IPS DF 6.9 (cell line): ENCODE measurements around the gene AKR1C1.
"Not testable (repeated sequence)": the region's sequence is repeated elsewhere in the genome, so short reads cannot be mapped to it uniquely, and the experiment has no call there.

Experiments used
- DNase-seq: peaks from one replicate; pipeline ENCODE4 v3.0.0-alpha.2; 2013; ENCODE audit warnings: low read depth, low spot score
- H3K27ac ChIP-seq: one replicate; pipeline ENCODE4 v1.5.1; 2013; ENCODE audit warnings: low read length, control low read depth
- H3K27me3 ChIP-seq: 2 replicates; pipeline ENCODE4 v1.6.1; 2013; ENCODE audit warnings: mild to moderate bottlenecking, low read length; ENCODE audit not compliant: control insufficient read depth, insufficient read depth
- H3K36me3 ChIP-seq: 2 replicates; pipeline ENCODE4 v1.6.1; 2013; ENCODE audit warnings: low read length; ENCODE audit not compliant: control insufficient read depth, insufficient read depth
- H3K4me1 ChIP-seq: 2 replicates; pipeline ENCODE4 v1.6.1; 2013; ENCODE audit warnings: low read length; ENCODE audit not compliant: control insufficient read depth, insufficient read depth
- H3K4me3 ChIP-seq: 2 replicates; pipeline ENCODE4 v1.5.1; 2013; ENCODE audit warnings: mild to moderate bottlenecking, low read length
- H3K9me3 ChIP-seq: 2 replicates; pipeline ENCODE4 v1.6.1; 2013; ENCODE audit warnings: low read length, inconsistent platforms; ENCODE audit not compliant: control insufficient read depth, insufficient read depth
- WGBS: extraction: QIAGEN DNeasy Blood & Tissue Kit; methylation state at CpG from one replicate; pipeline ENCODE4 v1.1.7; 2013; ENCODE audit warnings: mixed read lengths, missing lambda C conversion rate; ENCODE audit not compliant: insufficient read length, insufficient coverage; 5-methylcytosine and 5-hydroxymethylcytosine counted together

Gene AKR1C1

DNA sequence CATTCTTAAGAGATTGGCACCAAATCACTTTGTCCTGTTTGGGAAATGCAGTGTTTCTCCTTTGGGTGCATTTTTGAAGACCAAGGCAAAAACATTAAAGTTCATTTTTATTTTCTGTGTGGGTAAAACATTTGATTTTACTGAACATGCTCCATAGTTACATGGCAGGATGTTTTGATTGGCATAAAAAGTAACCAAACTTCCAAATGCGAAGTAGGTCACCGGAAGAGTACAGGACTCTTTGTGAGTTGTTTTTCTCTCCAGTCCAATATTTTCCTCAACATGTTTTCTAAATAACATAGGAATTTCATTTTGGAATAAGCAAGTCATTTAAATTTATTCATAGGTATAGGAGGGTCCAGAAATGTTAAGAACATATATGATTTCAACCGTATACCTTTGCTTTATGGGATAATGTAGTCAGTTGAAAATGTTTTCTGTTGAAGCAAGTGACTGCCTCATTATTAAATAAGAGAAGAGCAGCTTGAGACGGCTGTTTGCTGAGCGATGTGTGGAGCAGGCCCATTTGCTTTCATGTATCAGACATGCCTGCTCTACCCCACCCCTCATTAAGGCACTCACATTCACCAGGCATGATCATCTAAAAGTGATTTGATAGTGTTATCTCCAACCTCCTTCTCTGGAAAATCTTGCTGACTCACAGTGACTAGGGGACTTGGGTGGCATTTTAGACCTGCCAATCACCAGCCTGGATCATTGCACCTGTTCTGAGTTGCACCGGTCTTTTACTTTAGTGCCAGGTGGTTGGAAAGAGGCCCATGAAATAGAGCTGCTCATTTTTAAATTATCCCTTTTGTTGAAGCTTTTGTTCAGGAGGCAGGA is 56.8 kb downstream of the AKR1C1 start:
- no CpG with 5 or more reads among the region's 6 CpGs for WGBS
- H3K9me3 ChIP-seq, DNase-seq, H3K4me1 ChIP-seq, H3K36me3 ChIP-seq, H3K4me3 ChIP-seq, H3K27me3 ChIP-seq, H3K27ac ChIP-seq: not testable (repeated sequence)

DNA sequence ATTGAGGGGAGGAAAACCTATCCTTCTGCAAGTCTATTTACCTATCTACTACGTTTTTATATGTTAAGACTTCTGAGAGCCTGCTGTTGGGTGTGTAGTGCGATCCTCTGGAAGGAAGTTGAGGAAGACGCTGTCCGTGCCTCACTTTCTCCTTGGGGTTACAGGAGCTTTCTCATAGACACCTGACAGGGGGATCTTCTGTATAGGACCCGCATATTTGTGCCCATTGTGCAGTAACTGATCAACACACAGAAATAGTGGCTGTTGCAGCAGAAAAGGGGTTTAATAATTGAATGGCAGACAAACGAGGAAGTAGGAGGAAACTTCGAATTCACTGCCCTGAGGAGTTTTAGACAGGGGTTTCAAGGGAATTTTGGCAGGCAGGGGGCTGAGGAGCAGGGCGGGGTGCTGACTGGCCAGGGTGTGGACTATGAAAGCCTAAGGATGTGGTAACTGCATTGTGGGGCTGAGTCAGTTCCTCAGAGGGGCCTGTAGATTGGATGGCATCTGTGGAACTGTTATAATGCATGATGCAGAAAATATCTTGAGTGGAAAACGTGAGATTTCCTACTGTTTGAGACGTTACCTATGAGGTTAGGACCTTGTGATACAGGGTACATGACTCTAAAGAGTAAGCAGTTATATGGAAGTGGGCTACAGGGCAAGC is 58.5 kb downstream of the AKR1C1 start:
- not testable (repeated sequence) for H3K27me3 ChIP-seq, H3K4me3 ChIP-seq, H3K36me3 ChIP-seq, H3K27ac ChIP-seq, H3K9me3 ChIP-seq, H3K4me1 ChIP-seq, DNase-seq
- no CpG with 5 or more reads among the region's 10 CpGs for WGBS

DNA sequence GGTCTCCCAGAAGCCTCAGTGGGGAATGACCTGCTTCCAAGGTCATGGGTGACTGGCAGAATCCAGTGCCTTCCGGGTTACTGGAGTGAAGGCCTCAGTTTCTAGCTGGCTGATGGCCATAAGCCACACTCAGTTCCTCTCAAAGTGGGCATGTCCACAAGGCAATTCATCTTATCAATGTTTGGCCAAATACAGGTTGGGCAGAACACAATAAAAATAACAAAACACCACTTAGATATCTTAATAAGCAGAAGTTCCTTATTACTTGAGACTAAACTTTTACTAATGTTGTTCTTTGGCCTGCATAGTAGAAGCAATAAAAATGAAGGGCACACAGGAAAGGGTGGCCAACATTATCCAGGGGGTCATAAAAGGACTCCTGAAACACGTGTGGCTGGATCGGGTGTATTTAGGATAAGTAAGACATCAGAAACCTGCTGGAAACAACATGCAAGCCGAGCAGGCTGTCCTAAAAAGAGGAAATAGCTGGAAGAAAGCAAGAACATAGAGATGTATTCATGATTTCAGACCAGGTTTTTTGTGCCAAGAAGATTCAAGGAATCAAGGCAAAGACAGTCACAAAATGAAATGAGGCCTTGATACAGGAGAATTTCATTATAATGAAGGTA is 60.1 kb downstream of the AKR1C1 start:
- H3K27ac ChIP-seq, result no peak overlapping the region
- H3K9me3 ChIP-seq, result no peaks in the 10 kb centered on the region
- no peak for DNase-seq
- no peak overlapping the region for H3K4me3 ChIP-seq
- no peaks in the 10 kb centered on the region for H3K27me3 ChIP-seq
- H3K4me1 ChIP-seq, result no peaks in the 10 kb centered on the region
- no CpG with 5 or more reads among the region's 4 CpGs for WGBS
- no peaks in the 10 kb centered on the region for H3K36me3 ChIP-seq

DNA sequence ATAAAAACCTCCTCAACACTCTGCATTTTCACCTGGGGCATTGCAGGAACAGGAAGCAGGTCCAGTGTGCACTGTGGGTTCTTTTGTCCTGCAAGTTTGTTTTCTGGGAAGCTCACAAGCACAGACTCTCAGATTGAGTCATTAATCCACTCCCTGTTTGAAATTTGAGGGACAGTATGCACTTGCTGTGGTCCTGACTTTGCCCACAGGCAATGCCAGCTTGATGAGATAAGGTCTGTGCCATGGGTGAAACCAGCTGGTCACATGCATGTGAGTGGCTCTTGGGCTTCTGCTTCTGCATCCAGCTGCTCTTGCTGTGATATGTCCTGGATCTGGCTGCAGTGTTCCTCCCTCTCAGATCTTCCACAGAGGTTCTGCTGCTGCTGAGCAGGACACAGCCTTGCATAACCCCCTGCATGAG is 62.3 kb downstream of the AKR1C1 start:
- not testable (repeated sequence) for DNase-seq, H3K36me3 ChIP-seq, H3K4me3 ChIP-seq, H3K27ac ChIP-seq, H3K27me3 ChIP-seq, H3K9me3 ChIP-seq, H3K4me1 ChIP-seq

DNA sequence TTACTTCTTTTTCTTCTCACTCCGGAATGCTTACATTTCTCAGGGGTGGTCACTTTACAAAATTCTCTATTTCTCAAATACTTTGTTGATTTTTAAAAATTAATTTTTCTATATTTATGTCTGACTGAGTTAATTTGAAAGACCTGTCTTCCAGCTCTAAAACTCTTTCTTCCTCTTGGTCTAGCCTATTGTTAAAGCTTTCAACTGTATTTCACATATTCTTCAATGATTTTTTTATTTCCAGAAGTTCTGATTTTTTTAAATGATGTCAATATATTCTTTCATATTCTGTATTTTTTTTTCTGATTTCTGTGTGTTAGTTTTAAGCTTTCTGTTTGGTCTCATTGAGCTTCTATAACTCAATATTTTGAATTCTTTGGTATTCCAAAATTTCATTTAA is 67.8 kb downstream of the AKR1C1 start:
- H3K9me3 ChIP-seq, result no peaks in the 10 kb centered on the region
- WGBS, result no CpG with 5 or more reads among the region's 1 CpG
- no peaks in the 10 kb centered on the region for H3K36me3 ChIP-seq
- H3K27me3 ChIP-seq, result no peaks in the 10 kb centered on the region
- no peak for DNase-seq
- no peak overlapping the region for H3K27ac ChIP-seq
- H3K4me1 ChIP-seq, result no peaks in the 10 kb centered on the region
- no peak overlapping the region for H3K4me3 ChIP-seq

DNA sequence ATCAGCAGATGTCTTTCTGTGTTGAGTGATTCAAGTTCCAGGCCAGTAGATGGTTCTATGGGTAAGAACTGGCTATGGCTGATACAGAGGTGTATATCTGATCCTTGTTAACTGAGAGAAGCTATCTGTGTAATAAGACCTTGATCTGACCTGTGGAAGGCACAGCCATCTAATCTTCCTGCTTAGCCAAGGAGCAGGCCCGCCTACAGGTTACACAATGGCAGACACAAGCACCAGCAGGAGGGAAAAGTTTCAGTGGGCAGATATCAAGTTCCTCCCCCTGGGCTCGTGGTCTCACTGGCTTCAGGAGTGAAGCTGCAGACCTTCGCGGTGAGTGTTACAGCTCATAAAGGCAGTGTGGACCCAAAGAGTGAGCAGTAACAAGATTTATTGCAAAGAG is 68.4 kb downstream of the AKR1C1 start:
- DNase-seq, H3K4me1 ChIP-seq, H3K4me3 ChIP-seq, H3K9me3 ChIP-seq, H3K27me3 ChIP-seq, H3K27ac ChIP-seq, H3K36me3 ChIP-seq: not testable (repeated sequence)
- whole genome bisulfite sequencing, result no CpG with 5 or more reads among the region's 4 CpGs

DNA sequence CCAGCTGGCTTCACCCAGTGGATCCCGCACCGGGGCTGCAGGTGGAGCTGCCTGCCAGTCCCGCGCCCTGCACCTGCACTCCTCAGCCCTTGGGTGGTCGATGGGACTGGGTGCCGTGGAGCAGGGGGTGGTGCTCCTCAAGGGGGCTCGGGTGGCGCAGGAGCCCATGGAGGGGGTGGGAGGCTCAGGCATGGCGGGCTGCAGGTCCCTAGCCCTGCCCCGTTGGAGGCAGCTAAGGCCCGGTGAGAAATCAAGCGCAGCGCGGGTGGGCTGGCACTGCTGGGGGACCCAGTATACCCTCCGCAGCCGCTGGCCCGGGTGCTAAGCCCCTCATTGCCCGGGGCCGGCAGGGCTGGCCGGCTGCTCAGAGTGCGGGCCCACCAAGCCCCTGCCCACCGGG is 69.2 kb downstream of the AKR1C1 start:
- not testable (repeated sequence) for H3K27me3 ChIP-seq, H3K9me3 ChIP-seq, DNase-seq, H3K4me1 ChIP-seq, H3K27ac ChIP-seq, H3K36me3 ChIP-seq, H3K4me3 ChIP-seq
- no CpG with 5 or more reads among the region's 22 CpGs for WGBS
